Eye (tissue), 1 donor: Measurements from ENCODE around the gene PAMR1.
A peak's percentile ranks its signal among the peaks of the same experiment; 100 is the strongest.

Experiments used
- DNase-seq: peaks from one replicate; pipeline ENCODE4 v3.0.0-alpha.2; 2015

Gene PAMR1

DNA sequence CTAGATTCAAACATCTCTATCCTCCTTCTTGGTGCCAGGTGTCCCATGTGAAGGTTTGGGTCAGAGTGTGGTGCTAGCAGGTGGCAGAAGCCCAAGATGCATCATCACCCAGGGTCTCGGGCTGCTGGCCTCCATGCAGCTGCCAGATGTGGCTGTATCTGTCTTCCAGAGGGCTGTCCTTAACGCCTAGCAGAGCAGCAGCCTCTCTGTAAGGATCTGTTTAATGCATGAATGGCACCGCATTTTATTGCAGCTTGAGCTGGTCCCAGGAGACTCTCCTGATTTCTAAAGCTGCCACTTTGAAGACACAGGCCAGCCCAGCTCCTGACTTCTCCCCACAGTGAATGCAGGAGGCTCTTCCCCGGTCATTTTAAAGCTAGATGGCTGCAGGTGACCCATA, 132.3 kb downstream of the PAMR1 start:
- DNase-seq, result peak; percentile 83

DNA sequence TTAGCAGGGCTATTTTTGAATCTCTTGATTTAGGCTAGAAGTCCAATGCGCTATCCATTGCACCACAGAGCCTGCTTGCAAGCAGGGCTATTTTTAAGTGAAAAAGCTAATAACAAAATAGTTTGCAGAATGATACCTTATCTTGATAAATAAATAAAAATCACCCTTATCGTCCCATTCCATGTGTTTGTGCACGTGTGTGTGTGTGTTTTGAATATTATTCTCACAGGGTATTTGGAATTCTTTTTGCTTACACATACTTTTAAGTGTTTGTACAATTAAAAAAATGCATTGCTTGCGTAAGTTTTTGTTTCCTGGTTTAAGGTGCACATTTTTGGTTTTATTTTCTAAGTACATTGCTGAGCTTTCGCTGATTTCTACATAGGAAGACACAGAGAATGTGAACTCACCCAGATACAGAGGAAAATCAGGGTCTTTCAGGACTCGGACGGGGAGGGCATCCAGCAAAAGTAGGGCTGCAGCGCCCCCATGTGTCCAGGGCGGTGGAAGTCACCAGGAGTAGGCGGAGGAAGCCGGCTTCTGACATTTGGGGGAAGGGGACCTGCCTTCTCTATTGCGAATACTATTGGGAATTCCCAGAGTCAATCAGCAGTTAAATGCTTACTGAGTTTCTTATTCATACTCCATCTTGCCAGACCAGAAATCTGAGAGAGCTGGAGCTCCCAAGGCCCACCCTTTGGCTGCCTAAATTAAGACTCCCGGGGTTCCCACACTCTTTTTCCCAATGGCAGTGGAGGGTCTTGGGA, 133.3 kb downstream of the PAMR1 start:
- peak; percentile 94 for DNase-seq

DNA sequence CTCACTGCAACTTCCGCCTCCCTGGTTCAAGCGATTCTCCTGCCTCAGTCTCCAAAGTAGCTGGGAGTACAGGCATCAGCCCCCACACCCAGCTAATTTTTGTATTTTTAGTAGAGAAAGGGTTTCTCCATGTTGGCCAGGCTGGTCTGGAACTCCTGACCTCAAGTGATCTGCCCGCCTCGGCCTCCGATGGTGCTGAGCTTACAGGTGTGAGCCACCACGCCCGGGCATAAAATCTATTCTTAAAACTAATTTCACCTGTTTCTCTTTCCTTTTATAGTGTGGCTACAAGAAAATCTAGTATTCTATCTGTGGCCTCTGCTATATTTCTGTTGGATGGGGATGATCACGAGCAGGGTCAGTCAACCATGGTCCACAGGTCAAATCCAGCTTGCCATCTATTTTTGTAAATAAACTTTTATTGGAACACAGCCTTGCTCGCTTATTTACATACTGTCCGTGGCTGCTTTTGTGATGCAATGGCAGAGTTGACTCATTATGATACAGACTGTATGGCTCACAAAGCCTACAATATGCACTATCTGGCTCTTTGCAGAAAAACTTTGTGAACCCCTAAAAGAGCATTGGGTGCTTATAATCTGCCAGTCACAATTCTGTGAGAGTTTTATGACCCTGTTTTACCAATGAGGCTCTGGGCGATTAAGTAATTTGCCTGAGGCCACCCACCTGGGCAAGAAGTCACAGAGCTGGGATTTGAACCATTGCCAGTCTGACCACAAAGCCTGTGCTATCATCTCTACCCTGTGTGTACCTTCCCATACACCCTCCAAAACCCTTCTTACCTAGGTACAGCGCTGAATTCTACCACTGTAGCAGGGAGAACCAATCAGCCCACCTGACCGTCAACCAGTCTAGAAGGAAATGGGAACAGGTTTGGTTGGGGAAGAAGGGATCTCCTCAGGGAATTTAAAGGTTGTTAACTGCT, 134.4 kb downstream of the PAMR1 start:
- DNase-seq, result no peak

DNA sequence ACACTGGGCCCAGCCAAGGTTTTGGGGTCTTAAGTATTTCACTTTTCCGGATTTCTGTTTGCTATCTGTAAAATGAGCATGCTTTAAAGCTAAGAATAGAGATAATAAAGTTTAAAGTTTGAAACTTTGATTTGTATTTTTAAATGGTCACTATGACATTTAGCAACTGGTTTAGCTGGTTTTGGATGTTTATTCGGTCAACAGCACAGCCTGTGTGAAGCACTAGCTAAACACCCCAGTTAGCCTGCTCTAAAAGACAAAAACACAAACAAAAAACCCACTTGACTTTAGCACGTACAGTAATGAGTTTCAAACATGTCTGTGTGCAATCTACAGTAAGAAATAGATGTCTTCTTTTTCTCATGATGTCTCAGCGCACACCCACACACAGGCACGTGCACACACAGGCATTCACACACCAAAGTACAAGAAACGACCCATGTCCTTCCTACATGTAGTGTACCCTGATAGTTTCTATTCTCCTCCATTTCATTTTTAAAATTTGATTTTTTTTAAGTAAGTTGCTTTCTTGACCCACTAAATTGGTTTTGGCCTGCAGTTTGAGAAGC, 135.4 kb downstream of the PAMR1 start:
- no peak for DNase-seq

DNA sequence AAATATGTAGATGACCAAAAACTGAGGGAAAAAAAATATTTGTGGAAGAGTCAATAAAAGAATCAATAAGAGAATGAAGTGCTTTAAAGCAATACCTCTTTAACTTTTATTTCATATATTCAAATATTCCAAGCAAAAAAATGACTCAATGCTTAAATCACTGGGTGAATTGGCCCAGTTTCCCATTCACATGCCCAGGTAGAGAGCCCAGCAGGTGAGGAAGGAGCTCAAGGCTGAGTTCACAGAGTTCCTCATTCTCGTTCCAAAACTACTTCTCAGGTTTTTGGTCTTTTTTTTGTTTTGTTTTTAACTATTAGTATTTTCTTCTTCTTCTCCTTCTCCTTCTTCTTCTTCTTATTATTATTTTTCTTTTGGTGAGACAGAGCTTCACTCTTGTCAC, 136.3 kb downstream of the PAMR1 start:
- no peak for DNase-seq

DNA sequence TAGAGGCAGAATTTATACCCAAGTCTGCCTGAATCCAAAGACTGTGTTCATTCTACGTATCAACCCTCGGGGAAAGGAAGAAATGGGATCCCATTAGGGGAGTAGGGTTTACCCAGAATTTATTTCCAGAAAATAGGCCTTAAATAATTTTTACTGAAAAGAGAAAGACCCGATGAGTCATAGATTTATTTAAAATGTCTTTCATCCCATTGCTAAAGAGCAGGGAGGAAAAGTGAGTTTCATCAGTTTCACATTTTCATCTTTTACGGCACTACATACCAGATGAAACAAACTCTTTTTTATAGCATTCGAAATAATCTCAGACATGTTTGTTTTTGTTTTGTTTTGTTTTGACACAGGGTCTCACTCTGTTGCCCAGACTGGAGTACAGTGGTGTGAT, 137.4 kb downstream of the PAMR1 start:
- no peak for DNase-seq

DNA sequence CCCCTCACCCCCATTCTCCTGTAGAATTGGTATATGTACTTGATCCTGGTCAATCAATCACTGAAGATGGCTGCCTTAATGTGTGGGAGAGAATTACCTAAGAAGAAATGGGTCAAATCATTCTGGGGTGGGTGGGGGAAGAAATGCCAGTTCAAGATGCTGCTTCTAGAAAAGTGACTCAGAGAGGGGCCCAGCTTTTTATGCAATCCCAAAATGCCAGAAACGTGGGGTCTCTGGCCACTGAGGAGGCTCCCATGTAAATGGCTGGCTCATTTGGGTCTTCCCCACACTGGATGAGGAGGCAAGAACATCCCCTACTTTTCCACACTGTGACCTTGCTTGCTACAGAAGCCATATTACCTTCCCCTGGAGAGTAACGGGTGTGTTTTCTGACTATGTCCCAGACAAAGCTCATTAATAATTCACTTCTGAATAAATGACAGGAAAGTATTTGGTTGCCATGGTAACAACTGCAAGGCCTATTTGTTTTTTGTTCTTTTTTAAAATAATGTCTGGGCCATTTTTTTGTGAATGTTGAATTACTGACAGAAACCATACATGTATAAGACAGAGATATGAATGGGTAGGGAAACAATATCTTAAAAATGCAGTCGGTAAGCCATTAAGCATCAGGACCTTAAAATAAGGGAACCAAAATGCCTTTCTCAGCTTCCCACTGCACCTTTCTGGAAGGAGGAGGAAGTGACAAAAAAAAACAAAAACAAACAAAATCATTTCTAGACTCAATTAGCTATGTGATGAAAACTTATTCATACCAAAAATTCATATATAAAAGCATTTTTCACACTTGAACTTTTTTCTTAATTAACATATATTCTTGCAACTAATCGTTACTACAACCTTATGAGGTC, 138.1 kb downstream of the PAMR1 start:
- DNase-seq, result peak; percentile 78

DNA sequence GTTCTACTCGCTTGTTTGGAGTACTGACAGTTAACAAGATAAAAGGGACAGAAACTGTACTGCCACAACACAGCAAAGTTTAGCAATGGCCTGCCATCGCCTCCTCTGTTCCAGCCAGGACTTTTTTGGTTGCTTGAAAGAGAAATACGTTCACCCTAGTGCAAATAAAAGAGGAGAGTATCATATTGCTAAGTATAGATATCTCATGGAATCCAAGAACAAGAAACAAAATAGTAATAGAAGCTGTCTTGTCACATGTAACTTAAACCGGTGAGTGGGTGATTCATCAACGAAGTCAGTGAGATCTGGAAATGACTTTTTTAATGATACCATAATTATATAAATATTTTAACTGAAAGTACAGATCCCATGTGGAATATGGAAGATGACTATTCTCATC, 141.5 kb downstream of the PAMR1 start:
- DNase-seq, result no peak
